Spinal cord (tissue), 10 donors: ENCODE measurements around the gene C1orf105. TPM values are rescaled to one million over a fixed set of nuclear protein-coding genes. Genes with fewer than 3 reads are reported as not detected.
A peak's percentile ranks its signal among the peaks of the same experiment; 100 is the strongest.
"Not testable (repeated sequence)": the region's sequence is repeated elsewhere in the genome, so short reads cannot be mapped to it uniquely, and the experiment has no call there.

Experiments
- DNase-seq, 6 donors: peaks; one replicate each; pipeline versions ENCODE4 v3.0.0 to v3.0.0-alpha.2; 2013 to 2015; ENCODE audit warnings: low spot score in 6 of 6, low read depth in 4 of 6
- H3K27ac ChIP-seq: one replicate; pipeline ENCODE4 v1.5.1; 2013; ENCODE audit warnings: low read depth, low read length, control low read depth
- H3K27me3 ChIP-seq: one replicate; pipeline ENCODE4 v1.6.1; 2013; ENCODE audit warnings: low read length; ENCODE audit not compliant: control insufficient read depth, insufficient read depth
- H3K36me3 ChIP-seq: one replicate; pipeline ENCODE4 v1.6.1; 2013; ENCODE audit warnings: low read length; ENCODE audit not compliant: control insufficient read depth, insufficient read depth
- H3K4me1 ChIP-seq: one replicate; pipeline ENCODE4 v1.6.1; 2013; ENCODE audit warnings: low read length; ENCODE audit not compliant: control insufficient read depth, insufficient read depth
- H3K4me3 ChIP-seq: one replicate; pipeline ENCODE4 v1.5.1; 2013; ENCODE audit warnings: low read depth, low read length, control low read depth
- H3K9me3 ChIP-seq: one replicate; pipeline ENCODE4 v1.6.1; 2013; ENCODE audit warnings: low read length; ENCODE audit not compliant: control insufficient read depth, insufficient read depth
- WGBS: methylation state at CpG from one replicate; pipeline ENCODE4 v1.1.5; 2013; ENCODE audit warnings: missing lambda C conversion rate; ENCODE audit not compliant: insufficient coverage; 5-methylcytosine and 5-hydroxymethylcytosine counted together
- long read RNA-seq, 4 donors: transcript quantifications; one replicate each; lab custom pipeline, GENCODE V29; 2026
- polyA plus RNA-seq, 2 donors: library from polyadenylated mRNA; unstranded; fragments of 120-200 nt; gene quantifications; one replicate each; pipeline ENCODE4 v1.2.1, GENCODE V29; 2013; ENCODE audit not compliant: insufficient read length in 2 of 2
- total RNA-seq, 2 donors: library from RNA; depleted of rRNA in 1 of 2; stranded (reverse); fragments of 120-200 nt in 1 of 2; fragments of >200 nt in 1 of 2; gene quantifications; one replicate each; pipeline versions ENCODE4 v1.2.3 to v1.2.4, GENCODE V29; 2013 to 2014
- donor health status: healthy.

C1orf105 gene, protein sequence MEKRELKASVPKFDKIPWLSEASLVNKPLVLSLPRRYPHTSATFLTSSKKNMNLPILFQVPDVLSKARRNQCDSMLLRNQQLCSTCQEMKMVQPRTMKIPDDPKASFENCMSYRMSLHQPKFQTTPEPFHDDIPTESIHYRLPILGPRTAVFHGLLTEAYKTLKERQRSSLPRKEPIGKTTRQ
- total RNA-seq (not detected), polyA plus RNA-seq (not detected)
- long read RNA-seq, donor 1 = 0 reads
- long read RNA-seq, donor 2 = 0 reads
- long read RNA-seq, donor 3 = 0 reads
- long read RNA-seq, donor 4 = 0 reads

DNA sequence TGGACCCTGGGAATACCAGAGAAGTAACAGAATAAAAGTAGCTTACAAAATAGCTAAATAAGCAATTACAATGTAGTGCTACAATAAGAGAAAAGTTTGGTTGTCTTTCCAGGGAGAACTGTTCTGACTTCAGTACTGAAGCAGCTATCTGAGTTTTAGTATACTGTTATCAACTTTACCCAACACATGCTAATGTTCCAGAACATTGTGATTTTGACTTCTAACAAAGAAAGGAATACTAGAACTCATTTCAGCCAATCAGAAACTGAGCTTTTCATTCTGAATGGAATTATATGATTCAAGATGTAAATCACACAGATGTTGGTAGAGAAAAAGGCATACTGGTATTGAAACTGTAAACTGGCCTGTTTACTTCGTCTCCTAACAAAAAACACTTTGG lies at the start of gene C1orf105:
Gene C1orf105 (plus strand): TSS at position 301 of the 400 bp plus-strand sequence. CDS start 201 bp downstream, outside the sequence.
- Histone ChIP-seq H3K9me3 (no peaks in the 10 kb centered on the region), H3K27ac (no peak within 1 kb of the TSS)
- no CpG with 5 or more reads among the region's 1 CpG for WGBS

DNA sequence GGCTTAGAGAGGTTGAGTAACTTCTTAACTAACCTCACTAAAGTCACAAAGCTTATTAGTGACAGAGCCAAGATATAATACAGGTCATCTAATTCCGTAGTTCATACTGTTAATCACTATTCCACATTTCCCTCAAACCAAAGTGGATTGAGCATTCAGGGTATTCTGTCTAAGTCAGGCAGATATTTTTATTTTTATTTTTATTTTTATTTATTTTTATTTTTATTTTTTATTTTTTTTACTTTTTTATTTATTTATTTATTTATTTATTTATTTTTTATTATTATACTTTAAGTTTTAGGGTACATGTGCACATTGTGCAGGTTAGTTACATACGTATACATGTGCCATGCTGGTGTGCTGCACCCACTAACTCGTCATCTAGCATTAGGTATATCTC lies 48.8 kb upstream of the C1orf105 start:
- H3K4me3 ChIP-seq, H3K27me3 ChIP-seq, H3K9me3 ChIP-seq, H3K4me1 ChIP-seq, H3K36me3 ChIP-seq, H3K27ac ChIP-seq, DNase-seq: not testable (repeated sequence)
- no CpG with 5 or more reads among the region's 3 CpGs for WGBS

More for the DNA sequence above, at the start of gene C1orf105:
- H3K4me1 ChIP-seq = peaks cover 4% of the 10 kb centered on the region
- H3K27me3 ChIP-seq = no peaks in the 10 kb centered on the region
- DNase-seq = no peak
- no peak within 1 kb of the TSS for H3K4me3 ChIP-seq
- no peaks in the 10 kb centered on the region for H3K36me3 ChIP-seq

DNA sequence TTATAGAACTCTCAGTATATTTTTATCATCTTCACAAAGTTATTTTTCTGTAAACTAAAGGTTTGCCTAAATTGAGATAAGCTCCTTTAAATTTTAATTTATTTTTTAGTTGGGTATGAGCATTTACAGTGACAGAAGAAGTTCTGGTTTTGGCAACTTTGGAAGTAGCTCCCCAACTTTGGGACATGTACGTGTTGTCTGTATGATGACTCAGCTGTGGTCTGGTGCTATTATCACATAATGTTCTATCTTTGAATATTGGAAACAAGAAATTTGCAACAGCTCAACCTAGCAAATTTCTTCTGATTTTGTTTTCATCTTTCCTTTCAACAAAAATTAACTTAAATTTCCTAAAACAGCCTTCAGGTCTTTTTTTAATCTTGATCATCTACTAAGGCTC lies 46.6 kb upstream of the C1orf105 start:
- Histone ChIP-seq H3K9me3 (no peaks in the 10 kb centered on the region), H3K4me3 (no peak overlapping the region), H3K27me3 (no peaks in the 10 kb centered on the region), H3K36me3 (no peaks in the 10 kb centered on the region), H3K27ac (no peak overlapping the region), H3K4me1 (no peaks in the 10 kb centered on the region)
- WGBS = no CpG with 5 or more reads among the region's 1 CpG
- no peak for DNase-seq

DNA sequence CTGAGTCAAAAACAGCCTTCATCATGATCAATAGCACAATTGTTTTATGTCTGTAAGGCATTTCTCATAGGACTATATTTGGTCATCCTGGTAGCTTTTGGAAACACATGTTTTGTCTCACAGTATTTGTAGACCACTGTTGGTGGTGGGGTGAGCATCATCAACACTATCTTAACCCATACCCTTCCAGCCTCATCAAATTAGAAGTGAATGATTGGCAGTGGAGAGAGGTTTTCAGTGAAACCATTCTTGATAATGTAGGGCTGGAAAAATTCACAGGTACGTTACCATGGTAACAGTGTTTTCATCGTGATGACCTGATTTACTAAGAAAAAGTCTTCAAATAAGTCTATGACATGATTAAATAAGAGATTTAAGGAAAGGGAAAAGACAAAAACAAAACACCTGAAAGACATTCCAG lies 45.3 kb upstream of the C1orf105 start:
- WGBS = no CpG with 5 or more reads among the region's 2 CpGs
- no peaks in the 10 kb centered on the region for H3K4me1 ChIP-seq
- H3K36me3 ChIP-seq = no peaks in the 10 kb centered on the region
- no peak overlapping the region for H3K4me3 ChIP-seq
- no peak overlapping the region for H3K27ac ChIP-seq
- DNase-seq = no peak
- no peaks in the 10 kb centered on the region for H3K9me3 ChIP-seq
- H3K27me3 ChIP-seq = no peaks in the 10 kb centered on the region

DNA sequence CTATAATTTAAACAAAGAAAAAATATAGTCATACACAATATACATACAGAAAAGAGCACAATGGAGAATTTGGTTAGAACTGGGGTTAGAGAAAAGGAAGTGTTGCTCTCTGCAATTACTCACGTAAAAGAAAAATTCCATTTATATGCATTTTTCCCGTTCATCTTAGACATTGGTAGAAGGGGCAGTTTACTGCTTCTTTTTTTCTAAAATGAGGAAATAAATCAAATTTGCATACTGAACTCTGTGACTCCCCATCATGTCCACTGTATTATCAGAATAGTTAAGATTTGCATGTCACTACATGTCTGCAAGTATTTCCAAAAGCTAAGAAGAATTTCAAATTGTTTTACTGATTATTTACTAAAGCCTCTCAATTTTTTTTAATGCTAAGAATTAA lies 44.1 kb upstream of the C1orf105 start:
- Histone ChIP-seq H3K9me3 (no peaks in the 10 kb centered on the region), H3K4me1 (no peaks in the 10 kb centered on the region), H3K36me3 (no peaks in the 10 kb centered on the region), H3K4me3 (no peak overlapping the region), H3K27ac (no peak overlapping the region), H3K27me3 (no peaks in the 10 kb centered on the region)
- no peak for DNase-seq
- no CpG with 5 or more reads among the region's 2 CpGs for WGBS

DNA sequence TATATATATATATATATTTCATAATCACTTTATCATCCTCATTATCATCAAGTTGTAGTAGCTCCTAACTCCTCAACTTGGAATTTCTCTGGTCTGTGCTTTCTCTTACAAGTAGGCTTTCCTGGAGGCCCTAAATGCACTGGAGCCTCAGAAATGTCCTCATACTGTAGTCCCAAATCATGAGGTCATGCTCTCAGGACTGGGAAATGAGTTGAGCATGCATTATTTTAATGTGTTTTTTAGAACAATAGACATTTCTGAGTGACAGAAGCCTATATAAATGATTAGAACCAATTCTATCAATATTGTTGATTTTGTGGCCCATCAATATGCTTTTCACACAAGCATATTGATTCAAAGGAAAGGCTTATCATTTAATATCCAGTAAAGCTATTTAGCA lies 42.9 kb upstream of the C1orf105 start:
- H3K4me3 ChIP-seq = no peak overlapping the region
- no peak for DNase-seq
- no peaks in the 10 kb centered on the region for H3K36me3 ChIP-seq
- H3K27me3 ChIP-seq = no peaks in the 10 kb centered on the region
- H3K9me3 ChIP-seq = no peaks in the 10 kb centered on the region
- H3K27ac ChIP-seq = no peak overlapping the region
- H3K4me1 ChIP-seq = no peaks in the 10 kb centered on the region

DNA sequence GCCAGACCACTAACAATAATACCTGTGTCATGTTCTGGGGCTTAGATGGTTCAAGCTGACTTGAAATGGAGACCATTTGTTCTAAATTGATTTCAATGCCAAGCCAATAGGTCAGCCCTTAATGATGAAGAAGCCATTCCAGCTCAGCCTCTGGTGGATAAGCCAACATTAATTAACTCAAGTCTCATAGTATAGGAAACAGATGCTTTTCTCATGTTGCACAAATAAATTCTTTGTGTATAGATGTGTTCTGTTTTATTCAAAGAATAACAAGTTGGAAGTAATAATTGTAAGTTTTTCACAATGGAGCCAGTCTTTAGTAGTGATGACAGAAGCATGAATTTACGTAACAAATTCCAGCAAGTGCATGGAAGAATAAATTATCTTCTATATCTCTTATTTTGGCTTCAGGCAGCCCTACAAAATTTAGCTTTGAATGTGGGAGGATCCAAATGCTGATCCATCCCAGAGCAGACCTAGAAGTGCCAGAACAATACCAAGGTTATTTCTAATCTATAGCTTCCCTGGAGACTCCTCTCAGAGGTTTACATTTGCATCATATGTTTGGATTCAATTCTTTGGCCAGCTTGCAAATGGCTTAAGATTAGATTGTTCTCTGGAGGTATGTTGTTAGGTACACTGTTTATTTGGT lies 42.2 kb upstream of the C1orf105 start:
- WGBS = no CpG with 5 or more reads among the region's 1 CpG
- Histone ChIP-seq H3K4me1 (peaks cover 3% of the 10 kb centered on the region), H3K27ac (no peak overlapping the region), H3K27me3 (no peaks in the 10 kb centered on the region), H3K9me3 (no peaks in the 10 kb centered on the region), H3K4me3 (no peak overlapping the region), H3K36me3 (no peaks in the 10 kb centered on the region)
- no peak for DNase-seq

DNA sequence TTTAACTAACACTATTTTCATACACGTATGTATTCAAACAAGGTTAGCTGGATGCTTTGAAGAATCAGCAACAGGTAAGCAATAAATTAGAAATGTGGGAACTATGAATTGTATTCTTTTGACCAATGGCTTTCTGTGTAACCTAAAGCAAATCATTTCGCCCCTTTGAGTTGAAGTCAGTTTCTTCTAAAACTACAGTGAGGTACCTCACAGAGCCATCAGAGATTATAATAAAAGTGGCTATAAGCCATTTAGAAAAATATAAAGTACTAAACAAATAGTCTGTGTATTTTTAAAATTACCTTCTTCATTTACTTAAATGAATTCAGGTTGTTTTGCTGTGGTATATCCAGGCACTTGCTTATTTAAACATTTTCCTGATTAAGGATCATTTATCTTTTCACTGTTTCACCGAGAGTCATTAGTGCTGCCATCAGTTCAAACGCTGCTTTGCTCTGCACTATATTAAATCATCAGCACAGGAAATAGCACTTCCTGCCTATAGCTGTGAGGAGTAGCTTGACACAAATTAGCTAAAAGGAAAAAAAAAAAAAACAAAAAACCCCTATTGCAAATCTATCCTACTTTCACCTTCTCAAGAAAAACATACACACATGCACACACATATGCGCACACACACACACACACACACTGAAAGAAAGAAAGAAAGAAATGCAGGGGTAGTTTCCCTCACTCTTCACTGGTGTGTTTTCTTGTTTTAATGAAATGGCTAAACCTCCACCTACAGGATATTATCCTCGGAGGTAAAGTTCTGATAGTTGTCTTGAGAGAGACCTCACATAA lies 39.8 kb upstream of the C1orf105 start:
- Histone ChIP-seq H3K4me3 (no peak overlapping the region), H3K27me3 (no peaks in the 10 kb centered on the region), H3K27ac (peak overlapping the region; percentile 47), H3K4me1 (peaks cover 3% of the 10 kb centered on the region), H3K9me3 (no peaks in the 10 kb centered on the region), H3K36me3 (no peaks in the 10 kb centered on the region)
- DNase-seq = no peak
- no CpG with 5 or more reads among the region's 6 CpGs for WGBS

DNA sequence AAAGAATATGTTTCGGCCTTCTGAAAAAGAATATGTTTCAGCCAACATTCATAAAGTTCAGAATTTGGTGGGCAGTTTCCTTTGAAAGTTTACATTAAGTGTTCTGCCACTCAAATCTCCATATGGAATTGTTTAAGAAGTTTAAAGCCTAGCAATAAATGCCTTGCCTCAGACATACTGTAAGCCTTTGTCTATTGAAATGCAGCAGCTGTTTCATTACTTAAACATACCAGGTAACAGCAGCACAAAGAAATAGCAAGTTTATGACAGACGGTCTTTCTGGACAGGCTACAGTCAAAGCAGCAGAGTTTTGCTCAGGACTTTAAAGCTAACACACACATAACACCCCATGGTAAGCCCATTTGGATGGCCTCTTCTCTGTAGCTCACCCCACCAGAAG lies 38.5 kb upstream of the C1orf105 start:
- 13% methylated on average over 1 of the region's 2 CpGs for WGBS
- no peaks in the 10 kb centered on the region for H3K36me3 ChIP-seq
- H3K4me1 ChIP-seq = peaks cover 3% of the 10 kb centered on the region
- H3K4me3 ChIP-seq = no peak overlapping the region
- no peaks in the 10 kb centered on the region for H3K9me3 ChIP-seq
- DNase-seq = no peak
- H3K27ac ChIP-seq = peak overlapping the region; percentile 86
- no peaks in the 10 kb centered on the region for H3K27me3 ChIP-seq
